K562 (cell line): ENCODE measurements around the gene UBAC2. TPM values are rescaled to one million over a fixed set of nuclear protein-coding genes. Genes with fewer than 3 reads are reported as not detected.
A peak's percentile ranks its signal among the peaks of the same experiment; 100 is the strongest.

ENCODE experiments used
- CBX2 ChIP-seq: fragments of 200-600 bp; sonication (generic); IDR thresholded peaks from one replicate; pipeline ENCODE4 v1.6.1; 2012; ENCODE audit warnings: mild to moderate bottlenecking, low read length, inconsistent platforms; ENCODE audit not compliant: insufficient read depth, poor library complexity, severe bottlenecking
- CUX1 ChIP-seq: fragments of 200-800 bp; sonication (Bioruptor generic); IDR thresholded peaks from 2 replicates; pipeline ENCODE4 v1.6.1; 2016; ENCODE audit warnings: missing genetic modification characterization, missing compliant biosample characterization
- EZH2 ChIP-seq: IDR thresholded peaks from 2 replicates; pipeline ENCODE4 v1.6.1; 2012; ENCODE audit warnings: low read depth, mild to moderate bottlenecking, inconsistent platforms, low read length, borderline replicate concordance
- HCFC1 ChIP-seq: IDR thresholded peaks from 2 replicates; pipeline ENCODE4 v1.6.1; 2012; ENCODE audit warnings: low read depth, low read length, improper control_type of control experiment
- JUN ChIP-seq, 2 experiments: sonication (generic) in 1 of 2; formaldehyde crosslinking in 1 of 2; IDR thresholded peaks; 2 replicates each; pipeline versions ENCODE4 v1.6.1 to v1.8.0; 2012 to 2022; ENCODE audit warnings: borderline replicate concordance in 2 of 2, mild to moderate bottlenecking in 2 of 2, improper control_type of control experiment in 1 of 2, low read depth in 1 of 2, low read length in 1 of 2, missing genetic modification reagents in 1 of 2
- KDM1A ChIP-seq, 2 experiments: fragments of 450-650 bp; IDR thresholded peaks; 2 replicates each; pipeline ENCODE4 v1.6.1; 2016; ENCODE audit warnings: mild to moderate bottlenecking in 2 of 2
- KDM4B ChIP-seq, 2 experiments: fragments of 450-650 bp in 1 of 2; sonication (generic) in 1 of 2; IDR thresholded peaks; 2 replicates each; pipeline ENCODE4 v1.6.1; 2016 to 2017; ENCODE audit warnings: borderline replicate concordance in 2 of 2, antibody characterized with exemption in 1 of 2, low read depth in 1 of 2, mild to moderate bottlenecking in 1 of 2
- MEIS2 ChIP-seq: fragments of 450-650 bp; IDR thresholded peaks from 2 replicates; pipeline ENCODE4 v1.6.1; 2014; ENCODE audit warnings: mild to moderate bottlenecking; ENCODE audit not compliant: partially characterized antibody
- NFE2L1 ChIP-seq: fragments of 450-650 bp; IDR thresholded peaks from 2 replicates; pipeline ENCODE4 v1.6.1; 2016; ENCODE audit warnings: missing genetic modification characterization, low read depth, mild to moderate bottlenecking, missing compliant biosample characterization, moderate library complexity, borderline replicate concordance
- SMAD3 ChIP-seq: fragments of 450-650 bp; formaldehyde crosslinking; conservative IDR thresholded peaks from 2 replicates; pipeline ENCODE4 v1.4.0; 2020; ENCODE audit warnings: mild to moderate bottlenecking
- SMARCE1 ChIP-seq: fragments of 450-650 bp; IDR thresholded peaks from 2 replicates; pipeline ENCODE4 v1.7.1; 2016; ENCODE audit warnings: mild to moderate bottlenecking
- TCFL5 ChIP-seq: fragments of 250-450 bp; sonication (Bioruptor Pico); conservative IDR thresholded peaks from 2 replicates; pipeline ENCODE4 v1.6.1; 2021; ENCODE audit warnings: mild to moderate bottlenecking, moderate library complexity, matching md5 sums
- UBTF ChIP-seq, 2 experiments: IDR thresholded peaks; 2 replicates each; pipeline ENCODE4 v1.6.1; 2012; ENCODE audit warnings: improper control_type of control experiment in 2 of 2, low read depth in 2 of 2, low read length in 2 of 2, borderline replicate concordance in 1 of 2
- USF2 ChIP-seq: sonication (generic); formaldehyde crosslinking; IDR thresholded peaks from 2 replicates; pipeline ENCODE4 v1.5.0; 2020; ENCODE audit warnings: missing genetic modification reagents
- ZNF212 ChIP-seq: fragments of 450-650 bp; formaldehyde crosslinking; IDR thresholded peaks from 2 replicates; pipeline ENCODE4 v1.4.0; 2020; ENCODE audit warnings: mild to moderate bottlenecking
- ZNF239 ChIP-seq: fragments of 250-450 bp; sonication (Bioruptor Pico); IDR thresholded peaks from 2 replicates; pipeline ENCODE4 v1.4.0; 2020; ENCODE audit warnings: mild to moderate bottlenecking
- ZNF282 ChIP-seq: sonication (generic); formaldehyde crosslinking; IDR thresholded peaks from 2 replicates; pipeline ENCODE4 v1.8.1; 2023; ENCODE audit warnings: missing genetic modification reagents
- ZNF589 ChIP-seq: fragments of 200-800 bp; sonication (Bioruptor generic); IDR thresholded peaks from 2 replicates; pipeline ENCODE4 v1.6.1; 2016; ENCODE audit warnings: low read depth, missing genetic modification characterization, missing compliant biosample characterization
- ZNF764 ChIP-seq: fragments of 250-450 bp; sonication (Bioruptor Pico); IDR thresholded peaks from 2 replicates; pipeline ENCODE4 v1.4.0; 2020; ENCODE audit warnings: low read depth, mild to moderate bottlenecking, moderate library complexity
- polyA plus RNA-seq, 8 experiments: library from polyadenylated mRNA; depleted of rRNA in 4 of 8; stranded (reverse) in 5 of 8; unstranded in 3 of 8; fragments of >200 nt; fragmentation: Nextera tagmentation in 2 of 8; fragmentation: Illumina TruSeq in 1 of 8; extraction: Ambion mirVana in 2 of 8; extraction: Trizol in 1 of 8; gene quantifications; 2 replicates each; pipeline versions ENCODE4 v1.2.1 to v1.2.3, GENCODE V29; 2011 to 2014; ENCODE audit warnings: inconsistent platforms in 1 of 8, missing spikeins in 1 of 8
- total RNA-seq, 7 experiments: library from RNA; depleted of rRNA in 6 of 7; stranded (reverse); fragments of >200 nt in 6 of 7; fragmentation: Illumina TruSeq in 2 of 7; extraction: Trizol in 2 of 7; gene quantifications; 2 replicates each; pipeline versions ENCODE4 v1.2.1 to v1.2.3, GENCODE V29; 2011 to 2021; ENCODE audit warnings: low replicate concordance in 1 of 7

Gene UBAC2
- total and polyA plus RNA-seq, 9 of the 15 experiments (the other 6 are each of a cell fraction or from before 2014, with no cell fraction given) = 6.0 to 84.1 (median 32.3) TPM

- TF ChIP-seq UBTF (IDR thresholded peaks at IDR 0.05; ENCODE audit: borderline replicate concordance in 1 of 2, low read depth in 2 of 2, low read length in 2 of 2) (no peak), ZNF239 (CRISPR knock-in tag) (no peak), KDM4B (IDR thresholded peaks at IDR 0.05; ENCODE audit: borderline replicate concordance in 2 of 2, low read depth in 1 of 2) (no peak), JUN (IDR thresholded peaks at IDR 0.05; ENCODE audit: borderline replicate concordance, low read depth, low read length) (peak; percentile 83), JUN (CRISPR knock-in tag; IDR thresholded peaks at IDR 0.05; ENCODE audit: borderline replicate concordance) (no peak), SMAD3 (CRISPR knock-in tag) (no peak), CUX1 (CRISPR knock-in tag) (no peak), SMARCE1 (peak; percentile 83), ZNF764 (CRISPR knock-in tag) (no peak), ZNF282 (no peak), TCFL5 (CRISPR knock-in tag) (no peak), USF2 (CRISPR knock-in tag) (peak; percentile 55), CBX2 (no peak), NFE2L1 (tag) (no peak; the same call in 1 of the 2 replicates), HCFC1 (no peak), EZH2 (no peak), MEIS2 (peak; percentile 78), KDM1A (IDR thresholded peaks at IDR 0.05) (peak; percentile 47 to 60; a peak in 2 of 4 replicates), ZNF589 (CRISPR knock-in tag) (peak; percentile 54; the same call in 1 of the 2 replicates), ZNF212 (CRISPR knock-in tag) (no peak)
Measured at GRCh38 chr13:99151516-99151915, 49.1 kb upstream of the UBAC2 start (continued).
